HepG2 (cell line): ENCODE results near the gene AGRN. TPM values are rescaled to one million over a fixed set of nuclear protein-coding genes. Genes with fewer than 3 reads are reported as not detected.
A peak's percentile ranks its signal among the peaks of the same experiment; 100 is the strongest.

Experiments
- AFF4 ChIP-seq: sonication (generic); formaldehyde crosslinking; IDR thresholded peaks from 2 replicates; pipeline ENCODE4 v1.4.0; 2020; ENCODE audit warnings: missing genetic modification reagents
- ETV6 ChIP-seq: sonication (generic); formaldehyde crosslinking; conservative IDR thresholded peaks from 2 replicates; pipeline ENCODE4 v1.4.0; 2020; ENCODE audit warnings: missing genetic modification reagents
- GABPB1 ChIP-seq: IDR thresholded peaks from 2 replicates; pipeline ENCODE4 v1.6.1; 2016; ENCODE audit warnings: mild to moderate bottlenecking, missing genetic modification reagents, moderate library complexity, missing compliant biosample characterization
- MEIS1 ChIP-seq: sonication (generic); formaldehyde crosslinking; IDR thresholded peaks from 2 replicates; pipeline ENCODE4 v1.9.0; 2021; ENCODE audit warnings: mild to moderate bottlenecking, missing genetic modification reagents, moderate library complexity, borderline replicate concordance
- PAF1 ChIP-seq: IDR thresholded peaks from 2 replicates; pipeline ENCODE4 v1.6.1; 2016; ENCODE audit warnings: missing genetic modification reagents, missing compliant biosample characterization
- RERE ChIP-seq: IDR thresholded peaks from 2 replicates; pipeline ENCODE4 v1.6.1; 2016; ENCODE audit warnings: low read depth, missing genetic modification reagents, missing compliant biosample characterization
- ZNF138 ChIP-seq: sonication (generic); formaldehyde crosslinking; IDR thresholded peaks from 2 replicates; pipeline ENCODE4 v1.5.0; 2020; ENCODE audit warnings: mild to moderate bottlenecking, low read depth, missing genetic modification reagents
- ZNF224 ChIP-seq: sonication (generic); formaldehyde crosslinking; IDR thresholded peaks from 2 replicates; pipeline ENCODE4 v1.5.0; 2020; ENCODE audit warnings: mild to moderate bottlenecking, missing genetic modification reagents
- ZNF343 ChIP-seq: sonication (generic); formaldehyde crosslinking; IDR thresholded peaks from 2 replicates; pipeline ENCODE4 v1.4.0; 2020; ENCODE audit warnings: mild to moderate bottlenecking, missing genetic modification reagents
- polyA plus RNA-seq, 8 experiments: library from polyadenylated mRNA; depleted of rRNA in 3 of 8; stranded (reverse) in 7 of 8; unstranded in 1 of 8; fragments of >200 nt; fragmentation: Illumina TruSeq in 4 of 8; extraction: Trizol in 4 of 8; gene quantifications; 2 replicates each; pipeline versions ENCODE4 v1.2.1 to v1.2.3, GENCODE V29; 2011 to 2016; ENCODE audit warnings: low read depth in 4 of 8, missing spikeins in 1 of 8, mixed read lengths in 1 of 8; ENCODE audit not compliant: insufficient read depth in 1 of 8
- total RNA-seq, 5 experiments: library from RNA; depleted of rRNA; stranded (reverse); fragments of >200 nt; fragmentation: Illumina TruSeq; extraction: Trizol; gene quantifications; 2 replicates each; pipeline ENCODE4 v1.2.3, GENCODE V29; 2016; ENCODE audit warnings: low read depth in 1 of 5
- TF ChIP-seq, protein P1 (sequence below): sonication (generic); formaldehyde crosslinking; IDR thresholded peaks from 2 replicates; pipeline ENCODE4 v1.5.1; 2020; ENCODE audit warnings: missing genetic modification reagents, mild to moderate bottlenecking, borderline replicate concordance
- TF ChIP-seq, protein P2 (sequence below): sonication (generic); formaldehyde crosslinking; IDR thresholded peaks from 2 replicates; pipeline ENCODE4 v1.5.0; 2020; ENCODE audit warnings: mild to moderate bottlenecking, missing genetic modification reagents, borderline replicate concordance
- TF ChIP-seq, protein P3 (sequence below): sonication (generic); formaldehyde crosslinking; IDR thresholded peaks from 2 replicates; pipeline ENCODE4 v1.5.1; 2020; ENCODE audit warnings: mild to moderate bottlenecking, missing genetic modification reagents, moderate library complexity

The AGRN gene
- total and polyA plus RNA-seq, 2 of the 13 experiments (the other 11 are each of a cell fraction or from before 2014, with no cell fraction given): 29.8 to 65.2 TPM

GRCh38 chr1:1000357-1001056, 19.4 kb upstream of the AGRN start (continued):
- TF ChIP-seq, protein P1, sequence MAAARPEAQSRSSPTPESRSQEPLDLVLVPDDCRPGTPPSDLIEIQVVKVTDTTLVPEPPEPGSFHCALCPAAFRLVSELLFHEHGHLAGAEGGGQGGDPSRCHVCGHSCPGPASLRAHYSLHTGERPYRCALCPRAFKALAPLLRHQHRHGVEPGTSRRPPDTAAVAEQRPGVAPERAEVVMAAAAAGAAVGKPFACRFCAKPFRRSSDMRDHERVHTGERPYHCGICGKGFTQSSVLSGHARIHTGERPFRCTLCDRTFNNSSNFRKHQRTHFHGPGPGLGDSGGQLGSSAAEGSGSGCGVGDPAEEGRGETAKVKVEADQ (CRISPR knock-in tag): no peak
- TF ChIP-seq RERE (CRISPR knock-in tag): no peak; the same call in 1 of the 2 replicates
- no peak for TF ChIP-seq AFF4 (CRISPR knock-in tag)
- peak; percentile 49; the same call in 1 of the 2 replicates for TF ChIP-seq MEIS1
- peak; percentile 57 for TF ChIP-seq ZNF138 (CRISPR knock-in tag)
- TF ChIP-seq ZNF224 (CRISPR knock-in tag): no peak
- TF ChIP-seq, protein P2, sequence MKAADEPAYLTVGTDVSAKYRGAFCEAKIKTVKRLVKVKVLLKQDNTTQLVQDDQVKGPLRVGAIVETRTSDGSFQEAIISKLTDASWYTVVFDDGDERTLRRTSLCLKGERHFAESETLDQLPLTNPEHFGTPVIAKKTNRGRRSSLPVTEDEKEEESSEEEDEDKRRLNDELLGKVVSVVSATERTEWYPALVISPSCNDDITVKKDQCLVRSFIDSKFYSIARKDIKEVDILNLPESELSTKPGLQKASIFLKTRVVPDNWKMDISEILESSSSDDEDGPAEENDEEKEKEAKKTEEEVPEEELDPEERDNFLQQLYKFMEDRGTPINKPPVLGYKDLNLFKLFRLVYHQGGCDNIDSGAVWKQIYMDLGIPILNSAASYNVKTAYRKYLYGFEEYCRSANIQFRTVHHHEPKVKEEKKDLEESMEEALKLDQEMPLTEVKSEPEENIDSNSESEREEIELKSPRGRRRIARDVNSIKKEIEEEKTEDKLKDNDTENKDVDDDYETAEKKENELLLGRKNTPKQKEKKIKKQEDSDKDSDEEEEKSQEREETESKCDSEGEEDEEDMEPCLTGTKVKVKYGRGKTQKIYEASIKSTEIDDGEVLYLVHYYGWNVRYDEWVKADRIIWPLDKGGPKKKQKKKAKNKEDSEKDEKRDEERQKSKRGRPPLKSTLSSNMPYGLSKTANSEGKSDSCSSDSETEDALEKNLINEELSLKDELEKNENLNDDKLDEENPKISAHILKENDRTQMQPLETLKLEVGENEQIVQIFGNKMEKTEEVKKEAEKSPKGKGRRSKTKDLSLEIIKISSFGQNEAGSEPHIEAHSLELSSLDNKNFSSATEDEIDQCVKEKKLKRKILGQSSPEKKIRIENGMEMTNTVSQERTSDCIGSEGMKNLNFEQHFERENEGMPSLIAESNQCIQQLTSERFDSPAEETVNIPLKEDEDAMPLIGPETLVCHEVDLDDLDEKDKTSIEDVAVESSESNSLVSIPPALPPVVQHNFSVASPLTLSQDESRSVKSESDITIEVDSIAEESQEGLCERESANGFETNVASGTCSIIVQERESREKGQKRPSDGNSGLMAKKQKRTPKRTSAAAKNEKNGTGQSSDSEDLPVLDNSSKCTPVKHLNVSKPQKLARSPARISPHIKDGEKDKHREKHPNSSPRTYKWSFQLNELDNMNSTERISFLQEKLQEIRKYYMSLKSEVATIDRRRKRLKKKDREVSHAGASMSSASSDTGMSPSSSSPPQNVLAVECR (CRISPR knock-in tag): peak; percentile 89; the same call in 1 of the 2 replicates
- TF ChIP-seq, protein P3, sequence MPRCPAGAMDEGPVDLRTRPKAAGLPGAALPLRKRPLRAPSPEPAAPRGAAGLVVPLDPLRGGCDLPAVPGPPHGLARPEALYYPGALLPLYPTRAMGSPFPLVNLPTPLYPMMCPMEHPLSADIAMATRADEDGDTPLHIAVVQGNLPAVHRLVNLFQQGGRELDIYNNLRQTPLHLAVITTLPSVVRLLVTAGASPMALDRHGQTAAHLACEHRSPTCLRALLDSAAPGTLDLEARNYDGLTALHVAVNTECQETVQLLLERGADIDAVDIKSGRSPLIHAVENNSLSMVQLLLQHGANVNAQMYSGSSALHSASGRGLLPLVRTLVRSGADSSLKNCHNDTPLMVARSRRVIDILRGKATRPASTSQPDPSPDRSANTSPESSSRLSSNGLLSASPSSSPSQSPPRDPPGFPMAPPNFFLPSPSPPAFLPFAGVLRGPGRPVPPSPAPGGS (CRISPR knock-in tag): peak; percentile 82; the same call in 1 of the 2 replicates
- no peak for TF ChIP-seq PAF1
- 0 out of 2 replicates have a peak, but pooled peaks have one; percentile 62 for TF ChIP-seq ETV6
- peak; percentile 78; the same call in 1 of the 2 replicates for TF ChIP-seq ZNF343 (CRISPR knock-in tag)
- TF ChIP-seq GABPB1 (CRISPR knock-in tag): peak; percentile 88
